Hematopoietic multipotent progenitor cell treated with erythropoietin and hydrocortisone succinate and interleukin-3 and kit ligand, for 8 days (in vitro differentiated cells): ENCODE results near the gene CCDC154.

Experiments used
- DNase-seq: peaks from one replicate; pipeline ENCODE4 v3.0.0-alpha.2; 2015

CCDC154 gene

DNA sequence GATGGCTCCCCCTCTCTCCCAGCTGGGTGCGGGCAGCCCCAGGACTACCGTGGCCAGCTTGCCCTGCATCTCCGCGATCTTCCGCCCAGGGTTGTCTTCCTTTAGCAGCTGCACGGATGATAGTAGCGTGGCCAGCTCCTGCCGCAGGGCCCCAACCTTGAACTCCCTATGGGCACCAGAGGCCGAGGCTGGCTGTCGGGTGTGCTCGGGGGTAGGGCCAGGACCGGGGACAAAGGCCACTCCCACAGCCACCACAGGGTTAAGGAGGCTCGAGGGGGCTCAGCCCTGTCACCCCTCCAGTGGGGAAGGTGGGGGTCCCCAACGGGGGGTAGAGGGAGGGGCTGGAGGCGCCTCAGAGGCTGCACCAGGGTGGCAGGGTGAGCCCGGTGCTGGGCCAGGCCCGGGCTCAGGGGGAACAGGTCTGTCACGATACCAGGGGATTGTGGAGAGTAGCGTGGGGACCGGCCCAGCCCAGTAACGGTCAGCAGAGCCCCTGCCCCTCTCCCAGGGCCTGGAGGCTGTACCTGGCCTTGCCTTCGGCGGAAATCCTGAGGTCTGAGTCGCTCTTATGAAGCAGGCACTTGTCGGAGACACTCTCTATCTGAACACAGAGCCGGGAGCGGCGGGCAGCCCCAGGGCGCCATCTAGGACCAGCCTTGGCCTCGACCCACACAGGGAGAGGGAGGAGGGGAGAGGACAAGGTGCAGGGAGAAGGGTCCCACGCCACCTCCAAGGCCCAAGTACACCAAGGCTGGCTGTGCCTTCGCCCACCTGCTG, 8.2 kb downstream of the CCDC154 start:
- no peak for DNase-seq

DNA sequence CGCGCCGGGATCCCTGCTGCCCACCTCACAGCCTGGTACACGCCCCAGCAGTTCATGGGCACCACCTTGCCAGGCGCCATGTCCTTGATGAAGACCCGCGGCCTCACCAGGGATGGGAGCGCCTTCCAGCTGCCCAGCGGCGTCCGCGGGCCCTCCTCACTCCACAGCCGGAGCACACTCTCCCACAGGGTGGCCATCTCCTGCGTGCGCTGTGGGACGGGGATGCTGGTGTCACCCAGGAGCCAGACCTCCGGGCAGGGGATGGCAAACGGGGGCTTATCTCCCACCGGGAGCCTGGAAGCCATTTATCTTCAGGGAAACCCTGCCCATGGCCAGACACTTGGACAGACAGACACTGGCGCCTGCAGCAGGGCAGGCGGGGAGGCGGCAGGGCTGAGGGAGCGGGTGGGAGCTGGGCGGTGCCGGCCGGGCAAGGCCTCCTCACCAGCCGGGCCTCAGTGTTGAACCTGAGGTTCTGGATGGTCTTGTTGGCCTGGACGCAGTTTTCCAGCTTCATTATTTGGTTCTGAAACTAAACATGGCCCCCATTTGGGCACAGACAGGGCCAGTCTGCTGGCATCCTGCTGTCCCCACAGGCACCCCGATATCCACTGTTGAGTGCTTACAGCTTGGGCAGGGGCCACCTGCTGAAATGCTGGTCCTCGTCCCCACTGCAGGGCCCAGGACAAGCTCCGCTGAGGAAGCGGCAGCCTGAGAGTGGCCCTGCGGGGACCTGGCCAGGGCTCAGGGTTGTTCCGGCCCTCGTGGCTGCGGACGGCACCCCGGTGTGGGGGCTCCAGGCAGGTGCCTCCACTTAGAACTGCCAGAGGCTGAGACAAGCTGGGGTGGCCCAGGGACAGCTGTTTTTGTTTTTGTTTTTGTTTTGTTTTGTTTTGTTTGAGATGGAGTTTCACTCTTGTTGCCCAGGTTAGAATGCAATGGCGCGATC, 9.4 kb downstream of the CCDC154 start:
- DNase-seq: no peak

DNA sequence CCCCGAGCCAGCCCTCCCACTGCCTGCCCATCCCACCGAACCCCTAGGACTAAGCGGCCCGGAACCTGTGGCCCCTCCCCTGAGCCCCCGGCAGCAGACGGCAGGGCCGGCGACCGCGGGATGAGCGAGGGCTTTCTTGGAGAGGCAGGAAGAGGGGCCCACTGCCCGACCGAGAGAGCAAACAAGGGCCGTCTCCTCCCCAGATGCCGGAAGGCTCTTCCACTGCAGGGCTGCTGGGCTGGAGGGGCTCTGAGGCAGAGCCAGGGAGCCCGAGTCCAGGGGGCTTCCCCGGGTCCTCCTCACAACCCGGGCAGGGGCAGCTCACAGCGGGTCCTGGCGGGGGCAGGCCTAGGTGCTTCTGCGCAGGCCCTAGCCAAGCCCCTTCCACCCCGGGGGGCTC, 10.6 kb downstream of the CCDC154 start:
- no peak for DNase-seq

DNA sequence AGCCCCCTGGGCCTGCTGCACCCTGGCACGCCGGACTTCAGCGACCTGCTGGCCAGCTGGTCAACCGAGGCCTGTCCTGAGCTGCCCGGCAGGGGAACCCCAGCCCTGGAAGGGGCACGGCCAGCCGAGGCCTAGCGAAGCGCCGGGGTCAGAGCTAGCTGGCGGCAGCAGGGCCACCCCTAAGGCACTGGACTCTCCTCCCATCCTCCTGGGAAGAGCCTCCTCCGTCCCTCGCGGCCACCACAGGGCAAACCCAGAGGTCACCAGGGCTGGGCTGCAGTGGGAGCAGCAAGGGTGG, 11.1 kb downstream of the CCDC154 start:
- no peak for DNase-seq

DNA sequence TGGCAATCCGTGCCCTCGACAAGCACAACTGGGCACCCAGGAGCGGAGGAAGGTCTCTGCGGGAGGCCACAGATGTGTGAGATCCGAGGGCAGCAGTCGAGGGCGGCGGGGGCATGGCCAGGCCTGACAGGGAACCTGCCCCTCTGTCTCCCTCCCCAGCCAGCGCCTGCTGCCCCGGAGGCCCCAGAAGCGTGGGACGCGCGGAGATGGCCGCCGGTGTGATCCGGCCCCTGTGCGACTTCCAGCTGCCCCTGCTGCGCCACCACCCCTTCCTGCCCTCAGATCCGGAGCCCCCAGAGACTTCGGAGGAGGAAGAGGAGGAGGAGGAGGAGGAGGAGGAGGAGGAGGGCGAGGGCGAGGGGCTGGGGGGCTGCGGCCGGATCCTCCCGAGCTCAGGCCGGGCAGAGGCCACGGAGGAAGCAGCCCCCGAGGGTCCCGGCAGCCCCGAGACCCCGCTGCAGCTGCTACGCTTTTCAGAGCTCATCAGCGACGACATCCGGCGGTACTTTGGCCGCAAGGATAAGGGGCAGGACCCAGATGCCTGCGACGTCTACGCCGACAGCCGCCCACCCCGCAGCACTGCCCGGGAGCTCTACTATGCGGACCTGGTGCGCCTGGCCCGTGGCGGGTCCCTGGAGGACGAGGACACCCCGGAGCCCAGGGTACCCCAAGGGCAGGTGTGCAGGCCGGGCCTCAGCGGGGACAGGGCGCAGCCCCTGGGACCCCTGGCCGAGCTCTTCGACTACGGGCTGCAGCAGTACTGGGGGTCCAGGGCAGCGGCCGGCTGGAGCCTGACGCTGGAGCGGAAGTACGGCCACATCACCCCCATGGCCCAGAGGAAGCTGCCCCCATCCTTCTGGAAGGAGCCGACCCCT, 11.7 kb downstream of the CCDC154 start:
- no peak for DNase-seq

DNA sequence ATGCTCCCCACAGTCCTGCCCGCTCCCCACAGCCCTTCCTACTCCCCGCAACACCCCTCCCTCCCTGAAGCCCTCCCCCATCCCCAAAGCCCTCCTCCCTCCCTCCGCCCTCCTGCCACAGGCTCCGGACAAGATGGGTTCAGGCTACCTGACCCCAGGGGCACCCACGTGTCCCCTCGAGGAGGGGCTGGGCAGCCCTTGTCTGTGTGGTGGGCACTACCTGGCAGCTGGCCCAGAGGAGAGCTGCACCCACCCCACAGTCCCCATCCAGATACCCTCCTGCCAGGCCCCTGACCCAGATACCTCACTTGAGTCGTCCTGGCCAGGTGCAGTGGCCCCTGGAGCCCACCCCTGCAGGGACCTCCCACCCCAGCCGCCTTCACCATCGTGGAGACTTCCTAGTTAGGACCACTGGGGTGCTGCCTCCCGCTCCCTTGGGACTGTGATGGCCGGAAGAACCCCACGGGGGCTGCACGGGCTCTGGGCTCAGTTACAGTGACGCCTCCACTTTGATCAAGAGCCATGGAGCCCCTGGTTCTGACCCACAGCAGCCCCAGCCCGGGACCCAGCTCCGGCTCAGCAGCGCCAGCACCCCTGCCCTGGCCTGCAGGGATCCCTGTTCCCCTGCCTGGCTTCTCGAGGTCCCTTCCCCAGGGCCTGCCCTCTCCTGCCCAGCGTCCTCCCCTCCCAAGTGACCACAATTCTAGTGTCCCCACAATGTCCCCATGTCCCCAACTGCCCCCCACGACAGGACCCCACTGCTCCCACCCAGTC, 12.7 kb downstream of the CCDC154 start:
- no peak for DNase-seq

DNA sequence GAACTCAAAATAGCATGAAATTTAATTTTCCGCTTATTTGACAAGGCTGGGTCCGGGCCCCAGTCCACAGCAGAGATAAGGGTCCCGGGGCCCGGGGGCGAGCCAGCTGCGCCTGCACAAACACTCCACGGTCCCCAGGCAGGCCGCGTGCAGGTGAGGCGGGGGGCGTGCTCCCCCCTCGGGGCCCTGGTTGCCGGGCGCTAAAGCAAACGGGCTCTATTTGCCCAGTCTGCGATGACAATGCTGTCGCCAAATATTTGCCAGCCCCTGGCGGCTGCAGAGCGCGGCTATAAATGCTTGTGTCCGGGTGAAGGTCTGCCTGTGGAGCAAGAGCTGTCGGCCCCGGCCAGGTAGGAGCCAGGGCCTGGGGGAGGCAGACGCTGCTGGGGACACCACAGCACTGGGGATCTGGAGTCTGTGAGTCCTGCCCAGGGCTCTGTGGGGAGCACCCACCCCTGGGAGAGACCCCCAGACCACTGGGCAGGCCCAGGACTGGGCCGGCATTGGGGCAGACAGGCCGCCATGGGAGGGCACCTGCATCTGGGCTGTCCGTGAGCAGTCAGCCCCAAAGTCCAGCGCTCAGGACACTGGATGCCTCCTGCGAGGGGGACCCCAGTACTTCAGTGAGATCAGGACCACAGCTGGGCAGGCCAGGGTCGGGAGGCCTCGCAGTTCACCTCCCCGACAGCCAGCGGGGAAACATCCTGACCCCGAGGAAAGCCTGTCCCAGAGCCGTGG, 13.4 kb downstream of the CCDC154 start, which contains the start of gene PERCC1:
Gene PERCC1 (plus strand): TSS at position 320 of the 738 bp plus-strand sequence. CDS start 1,516 bp downstream, outside the sequence.
- DNase-seq: no peak

DNA sequence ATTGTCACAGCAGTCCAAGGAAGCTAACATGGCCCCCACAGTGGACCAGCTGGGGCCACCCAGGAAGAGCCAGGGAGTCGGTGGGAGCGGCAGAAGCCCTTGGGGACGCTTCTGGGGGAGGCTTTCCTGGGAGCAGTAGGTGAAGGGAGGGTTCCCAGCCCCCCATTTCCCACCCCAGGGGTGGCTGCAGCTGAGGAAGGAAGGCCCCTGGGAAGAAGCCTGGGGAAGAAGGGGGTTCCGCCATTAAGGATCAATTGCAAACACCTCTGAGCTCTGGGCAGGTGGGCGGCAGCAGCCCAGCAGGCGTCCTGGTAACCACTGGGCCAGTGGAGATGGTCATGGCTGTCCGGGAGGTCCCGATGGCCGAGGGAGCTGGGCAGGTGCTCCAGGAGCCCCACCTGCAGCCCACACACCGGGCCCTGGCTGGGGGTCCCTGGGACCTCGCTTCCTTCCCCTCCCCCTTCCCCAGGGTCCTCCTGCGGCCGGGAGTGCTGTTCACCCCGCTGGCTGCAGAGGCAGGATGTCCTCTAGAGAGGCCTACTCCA, 14.1 kb downstream of the CCDC154 start:
- no peak for DNase-seq

DNA sequence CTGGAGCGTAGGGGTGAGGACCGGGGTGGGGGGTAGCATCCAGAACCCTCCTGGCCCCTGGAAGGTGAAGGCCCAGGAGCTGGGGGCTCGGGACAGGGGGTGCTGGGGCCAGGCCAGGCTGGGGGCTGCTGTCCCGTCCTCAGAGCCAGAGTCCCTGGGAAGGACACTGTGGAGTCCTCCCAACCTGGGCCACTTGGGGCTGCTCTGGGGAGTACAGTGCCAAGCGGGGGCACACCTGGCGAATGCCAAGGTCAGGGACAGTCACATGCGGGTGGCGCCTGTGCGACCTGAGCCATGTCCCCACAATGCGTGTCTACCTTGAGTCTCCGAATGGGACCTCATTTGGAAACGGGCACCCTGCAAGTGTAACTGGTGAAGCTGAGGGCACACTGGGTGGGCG, 14.7 kb downstream of the CCDC154 start:
- no peak for DNase-seq

DNA sequence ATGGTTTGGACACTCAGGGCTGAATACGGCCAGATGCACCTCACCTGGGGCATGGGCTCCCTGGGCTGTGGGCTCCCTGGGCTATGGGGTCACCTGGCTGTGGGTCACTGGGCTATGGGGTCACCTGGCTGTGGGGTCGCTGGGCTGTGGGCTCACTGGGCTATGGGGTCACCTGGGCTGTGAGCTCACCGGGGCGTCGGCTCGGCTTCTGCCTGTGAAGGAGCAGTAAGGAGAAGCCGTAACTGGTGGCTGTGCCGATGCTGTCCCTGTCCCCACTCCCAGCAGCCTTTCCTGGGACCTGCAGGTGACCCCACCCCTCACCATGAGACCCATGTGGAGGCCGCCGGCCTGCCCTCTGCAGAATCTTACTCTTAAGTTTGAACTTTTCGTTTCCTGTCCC, 15.3 kb downstream of the CCDC154 start:
- no peak for DNase-seq

DNA sequence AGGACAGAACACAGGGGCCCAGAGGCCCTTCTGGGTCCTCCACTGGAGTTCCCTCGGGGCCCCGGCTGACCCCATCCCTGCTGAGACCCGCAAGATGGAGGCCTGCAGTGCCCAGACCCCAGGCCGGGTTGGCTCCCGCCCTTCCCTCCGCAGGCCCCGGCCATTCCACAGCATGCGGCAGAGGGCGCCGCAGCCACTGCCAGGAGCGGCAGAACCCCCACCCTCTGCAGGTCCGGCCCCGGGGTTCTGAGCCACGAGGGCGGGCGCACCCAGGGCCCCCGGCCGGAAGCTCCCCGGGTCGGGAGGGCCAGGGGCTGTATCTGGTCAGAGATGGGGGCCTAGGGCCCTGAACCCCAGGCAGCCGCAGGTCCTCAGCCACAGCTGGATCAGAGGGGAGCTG, 15.8 kb downstream of the CCDC154 start:
- peak; percentile 52 for DNase-seq

DNA sequence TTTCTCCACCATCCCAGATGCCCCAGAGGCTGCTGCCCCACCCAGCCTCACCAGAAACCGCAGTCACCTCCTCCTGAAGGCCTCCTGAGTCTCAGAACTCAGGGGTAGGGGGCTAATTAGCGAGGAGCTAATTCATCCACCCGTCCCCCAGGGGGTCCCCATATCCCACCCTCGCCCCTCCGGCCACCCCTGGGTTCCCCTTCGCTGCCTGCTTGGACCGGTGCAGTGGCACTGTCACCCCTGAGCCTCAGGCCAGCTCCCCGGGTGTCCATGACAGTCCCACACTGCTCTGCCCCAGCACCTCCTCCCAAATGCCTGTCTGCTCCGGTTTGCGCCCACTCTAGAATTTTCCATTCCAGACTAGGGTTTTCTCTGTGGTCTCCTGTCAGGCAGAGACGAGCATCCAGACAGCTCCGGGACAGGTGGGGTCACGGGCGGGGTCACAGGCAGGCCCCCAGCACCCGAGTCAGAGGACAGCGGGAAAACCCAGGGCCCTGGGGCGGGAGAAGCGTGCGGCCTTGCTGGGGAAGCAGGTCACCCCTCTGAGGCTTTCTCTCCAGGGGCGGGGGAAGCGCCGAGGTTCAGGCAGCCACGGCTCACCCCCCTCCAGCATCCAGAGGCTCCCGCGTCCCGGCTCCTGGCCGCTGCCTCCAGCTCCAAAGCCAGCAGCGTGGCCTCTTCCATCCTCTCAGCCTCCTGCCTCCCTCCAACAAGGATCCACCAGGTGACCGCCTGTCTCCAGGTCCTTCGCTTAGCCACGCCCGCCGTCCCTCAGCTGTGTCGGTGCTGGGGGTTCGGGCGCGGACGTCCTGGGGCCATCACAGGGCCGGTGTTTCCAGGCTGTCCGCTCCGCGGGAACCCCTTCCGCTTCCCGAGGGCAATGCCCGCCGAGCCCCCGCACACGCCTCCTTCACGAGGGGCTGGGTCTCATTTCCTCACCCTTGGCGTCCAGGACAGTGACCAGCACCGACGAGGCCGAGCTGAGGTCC, 16.6 kb downstream of the CCDC154 start:
- DNase-seq: no peak

DNA sequence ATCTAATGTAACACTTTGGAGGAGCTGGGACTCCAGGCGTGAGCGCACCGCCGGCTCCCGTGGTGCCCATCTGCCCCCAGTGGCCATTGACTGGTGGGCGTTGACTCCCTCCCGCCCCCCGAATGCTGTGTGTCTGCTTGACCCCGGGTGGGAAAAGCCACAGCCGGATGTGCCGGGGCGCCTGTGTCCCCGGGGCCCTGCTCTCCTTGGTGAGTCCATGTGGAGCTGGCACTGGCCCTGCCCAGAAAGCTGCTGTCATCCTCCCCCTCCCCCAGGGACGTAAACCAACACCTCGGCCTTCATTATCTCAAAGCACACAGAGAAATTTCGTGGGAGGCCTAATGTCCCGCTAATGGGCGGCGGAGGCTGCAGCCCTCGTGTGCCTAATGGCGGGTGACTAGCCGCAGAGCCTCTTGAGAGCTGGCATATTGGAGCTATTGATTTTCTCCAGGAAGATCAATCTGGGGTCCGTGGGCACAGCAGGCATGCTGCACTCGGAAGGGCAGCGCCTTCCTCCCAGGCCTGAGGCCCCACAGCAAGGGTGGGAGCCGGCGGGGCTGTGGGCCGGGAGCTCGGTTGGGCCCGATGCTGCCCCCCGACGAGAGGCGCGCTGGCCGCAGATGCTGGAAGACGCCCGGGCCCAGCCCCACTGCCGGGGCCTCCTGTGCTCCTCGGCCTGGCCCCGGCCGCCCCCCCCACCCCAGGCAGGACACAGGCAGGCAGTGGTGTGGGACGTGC, 17.5 kb downstream of the CCDC154 start:
- DNase-seq: peak; percentile 52

DNA sequence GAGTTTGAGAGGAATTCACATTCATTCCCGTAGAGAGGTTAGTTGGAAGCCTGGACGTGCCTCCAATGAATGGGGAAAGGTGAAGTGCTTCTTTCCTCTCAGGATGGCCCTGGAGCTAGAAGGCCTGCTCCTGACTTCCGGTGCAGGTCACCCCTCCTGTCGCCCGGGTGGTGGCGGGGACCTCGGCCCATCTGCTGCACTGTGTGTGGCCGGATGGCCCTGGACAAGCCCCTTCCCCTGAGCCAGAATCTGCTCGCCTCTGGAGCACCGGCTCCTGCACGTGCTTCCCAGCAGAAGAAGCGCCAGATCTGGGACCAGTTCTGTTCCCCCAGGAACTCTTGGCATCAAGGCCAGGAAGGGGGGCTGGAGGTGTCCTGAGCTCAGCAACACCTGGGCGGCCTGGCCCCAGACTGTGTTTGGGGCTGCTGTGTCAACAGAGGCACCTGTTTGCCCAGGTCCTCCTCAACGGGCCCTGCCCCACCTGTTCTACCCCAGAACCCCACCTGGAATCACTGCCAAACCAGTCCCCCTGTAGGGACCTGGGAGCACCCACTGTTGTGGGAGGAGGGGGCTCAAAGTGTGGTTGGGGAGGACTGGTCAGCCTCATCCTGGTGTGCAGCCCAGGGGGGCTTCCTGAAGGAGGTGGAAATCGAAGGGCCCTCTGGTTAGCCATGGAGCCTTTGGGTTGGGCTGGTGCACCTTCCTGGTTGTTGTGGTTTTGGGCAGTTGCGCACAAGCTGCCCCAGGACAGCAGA, 18.6 kb downstream of the CCDC154 start:
- no peak for DNase-seq

DNA sequence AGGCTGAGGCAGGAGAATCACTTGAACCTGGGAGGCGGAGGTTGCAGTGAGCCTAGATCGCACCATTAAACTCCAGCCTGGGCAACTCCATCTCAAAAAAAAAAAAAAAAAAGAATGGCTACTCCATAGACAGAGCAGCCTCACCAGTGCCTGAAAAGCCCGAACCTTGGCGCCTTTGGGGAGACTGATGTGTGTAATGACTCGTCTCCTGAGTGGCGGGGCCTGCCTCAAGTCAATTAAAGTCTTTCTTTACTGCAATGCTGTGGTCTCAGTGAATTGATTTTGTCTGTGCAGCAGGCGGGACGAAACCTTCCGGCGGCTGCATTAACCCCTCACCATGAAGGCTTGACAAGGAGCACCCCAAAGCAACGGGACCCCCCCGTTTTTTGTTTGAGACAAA, 20.3 kb downstream of the CCDC154 start:
- DNase-seq: no peak

DNA sequence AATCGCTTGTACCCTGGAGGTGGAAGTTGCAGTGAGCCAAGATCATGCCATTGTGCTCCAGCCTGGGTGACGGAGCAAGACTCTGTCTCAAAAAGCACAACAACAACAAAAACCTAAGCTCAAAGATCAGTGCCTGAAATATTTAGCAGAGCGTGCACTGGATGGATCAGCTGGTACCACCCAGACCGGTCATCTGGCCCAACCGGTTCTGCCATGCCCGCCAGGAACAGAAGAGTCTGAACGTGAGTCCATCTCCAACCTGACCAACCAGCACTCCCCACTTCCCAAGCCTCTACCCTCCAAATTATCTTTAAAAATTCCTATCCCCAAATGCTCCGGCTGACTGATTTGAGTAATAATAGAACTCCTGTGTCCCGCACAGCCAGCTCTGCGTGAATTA, 22.3 kb downstream of the CCDC154 start:
- no peak for DNase-seq

DNA sequence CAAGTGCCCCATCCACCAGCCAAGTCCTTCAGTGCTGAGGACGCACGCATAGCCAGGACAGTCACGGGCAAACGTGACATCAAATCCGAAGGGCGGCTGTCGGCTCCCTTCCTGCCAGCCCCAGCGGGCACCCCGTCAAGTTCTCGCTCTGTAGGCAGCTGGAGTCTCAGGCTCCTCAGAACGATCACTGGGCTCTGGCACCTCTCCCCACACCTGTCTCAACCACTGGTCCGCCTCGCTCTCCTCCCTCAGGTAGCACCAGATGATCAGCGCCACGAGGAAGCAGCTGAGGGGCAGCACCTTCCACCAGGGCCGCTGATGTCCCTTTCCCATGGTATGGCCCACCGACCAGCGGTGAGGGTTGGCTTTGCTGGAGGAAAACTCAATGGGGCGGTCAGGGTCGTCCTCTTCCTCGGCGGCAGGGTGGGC, 24.2 kb downstream of the CCDC154 start:
- peak; percentile 6 for DNase-seq

DNA sequence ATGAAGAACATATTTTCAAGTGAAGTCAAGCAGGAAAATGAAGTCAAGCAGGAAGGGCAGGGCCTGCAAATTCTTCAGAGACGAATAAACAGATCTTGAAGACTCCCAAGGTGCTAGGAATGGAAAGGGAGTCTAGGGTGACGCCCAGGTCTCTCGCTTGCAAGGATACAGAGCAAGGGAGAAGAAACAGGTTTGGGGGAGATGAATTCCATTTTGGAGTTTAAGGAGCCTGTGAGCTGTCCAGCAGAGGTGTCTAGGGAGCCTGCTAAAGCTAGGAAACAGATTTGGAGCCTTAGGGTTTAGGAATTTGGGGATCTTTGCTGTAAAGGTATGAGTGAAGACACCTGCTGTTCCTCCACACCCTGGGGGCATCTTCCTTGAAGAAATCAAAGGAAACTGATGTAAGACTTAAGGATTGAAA, 27.8 kb downstream of the CCDC154 start:
- DNase-seq: no peak
